Measurements from ENCODE around the gene ZBTB17. TPM values are rescaled to one million over a fixed set of nuclear protein-coding genes. Genes with fewer than 3 reads are reported as not detected.

The ZBTB17 gene
- total and polyA plus RNA-seq, 5 donors from 2014 or later: 13.5 to 93.0 (median 18.1) TPM

- ATAC-seq (ENCODE audit: low read depth in 2 of 2) (no peak), DNase-seq (no peak)
- Mint-ChIP-seq H3K27me3 (no peaks in the 10 kb centered on the region), H3K27ac (peak overlapping the region in 2 of 3 donors; percentile 20 to 75), H3K4me1 (peaks cover 0 to 5% (median 2%) of the 10 kb centered on the region in 4 donors), H3K9me3 (no peaks in the 10 kb centered on the region), H3K4me3 (no peak overlapping the region), H3K36me3 (peaks cover 20% of the 10 kb centered on the region)
- H3K36me3 ChIP-seq (ENCODE audit: control insufficient read depth, insufficient read depth, low read length): peaks cover 83% of the 10 kb centered on the region
- H3K27me3 ChIP-seq (ENCODE audit: control insufficient read depth, insufficient read depth, low read length): no peaks in the 10 kb centered on the region
- no peak overlapping the region for H3K27ac ChIP-seq (ENCODE audit: insufficient read depth, low read length, poor library complexity, severe bottlenecking)
- H3K4me3 ChIP-seq (ENCODE audit: low read depth, low read length): no peak overlapping the region
- no peaks in the 10 kb centered on the region for H3K9me3 ChIP-seq (ENCODE audit: control insufficient read depth in 2 of 2, low read length in 2 of 2)
- H3K4me1 ChIP-seq (ENCODE audit: control insufficient read depth, insufficient read depth, low read length, poor library complexity, severe bottlenecking): no peaks in the 10 kb centered on the region
These were observed 33.8 kb downstream of the ZBTB17 start for GRCh38 chr1:15941899-15942660.

DNA sequence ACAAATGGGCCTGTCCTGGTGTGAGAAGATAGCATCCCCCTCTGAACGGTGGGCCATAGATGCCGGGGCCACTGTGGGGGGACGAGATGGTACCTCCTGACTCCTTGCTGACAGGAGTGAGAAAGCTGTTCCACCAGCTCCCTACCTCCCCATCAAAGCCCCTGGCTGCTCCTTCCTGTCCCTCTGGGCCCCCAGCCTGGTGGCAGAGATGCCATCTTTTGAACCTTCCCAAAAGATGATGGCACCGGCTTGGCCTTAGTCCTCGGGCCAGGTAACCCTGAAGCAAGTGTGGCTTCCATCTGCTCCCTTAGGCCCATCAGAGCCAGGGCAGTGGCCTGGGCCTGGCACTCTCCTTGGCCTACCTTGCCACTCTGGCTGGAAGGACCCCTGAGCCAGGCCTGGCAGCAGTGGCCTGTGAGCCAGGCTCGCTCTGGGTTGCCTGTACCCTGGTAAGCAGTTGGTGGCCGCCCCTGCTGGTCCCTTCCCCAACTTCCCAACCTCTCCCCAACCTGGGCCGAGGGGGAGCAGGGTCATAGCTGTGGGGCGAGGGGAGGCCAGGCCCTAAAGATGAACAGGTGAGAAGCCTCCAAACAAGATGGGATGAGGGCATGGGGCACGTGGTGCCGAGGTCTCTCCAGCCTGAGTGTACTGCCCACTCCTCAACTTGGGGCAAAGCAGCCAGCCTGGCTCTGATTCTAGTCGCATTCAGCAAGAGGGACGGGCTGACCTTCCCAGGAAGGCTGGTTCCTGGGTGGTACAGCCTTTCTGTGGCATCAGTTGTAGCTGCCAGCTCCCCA lies 34.7 kb downstream of the ZBTB17 start:
- H3K36me3 Mint-ChIP-seq: peaks cover 23% of the 10 kb centered on the region
- ATAC-seq (ENCODE audit: low read depth in 2 of 2): no peak
- Histone ChIP-seq H3K4me1 (ENCODE audit: control insufficient read depth, insufficient read depth, low read length, poor library complexity, severe bottlenecking) (no peaks in the 10 kb centered on the region), H3K27me3 (ENCODE audit: control insufficient read depth, insufficient read depth, low read length) (no peaks in the 10 kb centered on the region), H3K9me3 (ENCODE audit: control insufficient read depth in 2 of 2, low read length in 2 of 2) (no peaks in the 10 kb centered on the region), H3K4me3 (ENCODE audit: low read depth, low read length) (no peak overlapping the region), H3K27ac (ENCODE audit: insufficient read depth, low read length, poor library complexity, severe bottlenecking) (no peak overlapping the region), H3K36me3 (ENCODE audit: control insufficient read depth, insufficient read depth, low read length) (peaks cover 83% of the 10 kb centered on the region)
- DNase-seq: no peak
- no peaks in the 10 kb centered on the region for H3K9me3 Mint-ChIP-seq
- H3K4me3 Mint-ChIP-seq: no peak overlapping the region
- H3K27ac Mint-ChIP-seq: peak overlapping the region in 1 of 3 donors; percentile 74
- no peaks in the 10 kb centered on the region for H3K27me3 Mint-ChIP-seq
- H3K4me1 Mint-ChIP-seq: peaks cover 0 to 5% (median under 1%) of the 10 kb centered on the region in 4 donors

DNA sequence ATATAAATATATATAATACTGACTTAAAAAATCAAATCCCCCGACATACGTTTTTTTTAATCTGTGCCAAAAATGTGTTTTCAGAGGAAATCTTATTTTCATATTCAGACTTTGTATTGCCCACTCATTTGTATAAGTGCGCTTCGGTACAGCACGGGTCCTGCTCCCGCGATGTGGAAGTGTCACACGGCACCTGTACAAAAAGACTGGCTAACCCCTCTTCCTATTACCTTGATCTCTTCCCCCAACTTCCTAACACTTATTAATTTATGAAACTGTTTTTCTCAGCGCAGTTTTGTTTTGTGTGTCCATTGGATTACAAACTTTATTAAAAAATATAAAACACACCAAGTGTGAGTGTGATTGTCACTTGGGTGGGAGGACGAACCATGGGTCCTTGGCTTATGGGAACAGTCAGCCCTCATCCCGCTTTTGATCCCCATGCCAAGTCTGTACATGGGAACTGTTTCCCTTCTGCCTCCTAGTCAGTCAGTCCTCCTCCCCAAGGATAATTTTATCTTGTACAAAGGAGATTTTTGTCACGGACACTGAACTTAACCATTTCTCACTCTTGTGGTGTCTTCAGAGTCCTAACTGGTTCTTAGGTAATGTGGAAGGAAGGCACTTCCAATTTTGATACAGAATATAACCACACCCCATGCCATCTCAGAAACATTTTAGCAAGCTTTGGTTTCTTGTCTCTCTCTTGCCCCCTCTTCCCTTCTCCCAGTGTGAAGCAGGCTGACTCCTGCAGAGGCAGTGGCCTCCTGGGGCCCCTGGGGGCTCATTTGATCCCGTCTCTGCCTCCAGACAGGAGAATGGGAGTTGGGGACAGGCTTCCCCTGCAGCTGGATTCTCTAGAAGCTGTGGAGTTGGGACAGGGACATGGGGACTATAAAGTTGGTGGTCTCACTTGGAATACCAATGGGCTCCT lies 35.5 kb downstream of the ZBTB17 start:
- H3K36me3 ChIP-seq (ENCODE audit: control insufficient read depth, insufficient read depth, low read length): peaks cover 78% of the 10 kb centered on the region
- H3K9me3 ChIP-seq (ENCODE audit: control insufficient read depth in 2 of 2, low read length in 2 of 2): no peaks in the 10 kb centered on the region
- Mint-ChIP-seq H3K27me3 (no peaks in the 10 kb centered on the region), H3K4me3 (no peak overlapping the region), H3K36me3 (peaks cover 25% of the 10 kb centered on the region), H3K27ac (peak overlapping the region in 1 of 3 donors; percentile 59), H3K4me1 (peaks cover 0 to 5% (median 0%) of the 10 kb centered on the region in 4 donors), H3K9me3 (no peaks in the 10 kb centered on the region)
- H3K27me3 ChIP-seq (ENCODE audit: control insufficient read depth, insufficient read depth, low read length): no peaks in the 10 kb centered on the region
- ATAC-seq (ENCODE audit: low read depth in 2 of 2) (no peak), DNase-seq (no peak)
- H3K27ac ChIP-seq (ENCODE audit: insufficient read depth, low read length, poor library complexity, severe bottlenecking): no peak overlapping the region
- H3K4me3 ChIP-seq (ENCODE audit: low read depth, low read length): no peak overlapping the region
- no peaks in the 10 kb centered on the region for H3K4me1 ChIP-seq (ENCODE audit: control insufficient read depth, insufficient read depth, low read length, poor library complexity, severe bottlenecking)

DNA sequence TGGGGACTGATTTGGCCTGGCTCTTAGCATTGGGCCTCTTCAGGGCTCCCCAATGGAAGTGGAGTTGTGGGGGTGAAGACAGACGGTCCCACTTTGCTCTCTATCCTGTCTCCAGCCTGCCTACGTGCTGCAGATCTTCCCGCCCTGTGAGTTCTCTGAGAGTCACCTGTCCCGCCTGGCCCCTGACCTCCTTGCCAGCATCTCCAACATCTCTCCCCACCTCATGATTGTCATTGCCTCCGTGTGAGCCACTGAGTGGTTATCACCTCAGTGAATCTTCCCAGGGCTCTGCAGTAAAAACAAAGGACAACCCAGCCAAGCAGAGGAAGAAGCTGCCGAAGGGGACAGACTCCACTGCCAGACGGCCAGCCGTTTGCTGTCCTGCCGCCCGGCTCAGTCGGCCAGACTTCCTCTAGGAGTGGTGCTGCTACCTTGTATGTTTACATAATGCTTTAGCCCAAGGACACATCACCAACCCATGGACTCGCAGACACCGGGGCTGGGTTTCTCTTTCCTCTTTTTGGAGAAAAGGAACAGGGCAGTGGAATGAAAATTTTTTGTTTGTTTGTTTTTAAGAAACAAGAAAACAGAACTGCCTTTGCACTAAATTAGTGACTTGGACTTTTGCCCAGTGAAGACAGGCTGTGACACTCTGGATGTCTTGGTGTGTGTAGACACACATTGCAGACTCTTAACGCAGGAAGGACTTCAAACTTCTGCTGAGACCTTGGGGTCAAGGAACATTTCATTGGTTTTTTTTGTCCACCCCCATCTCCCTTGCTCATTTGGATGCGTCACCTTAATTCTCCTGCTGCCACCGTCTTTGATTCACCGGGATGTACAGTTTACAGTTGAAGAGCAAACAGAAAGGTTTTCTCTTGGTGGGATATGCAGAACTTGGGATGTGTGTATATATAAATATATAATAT lies 36.5 kb downstream of the ZBTB17 start:
- Mint-ChIP-seq H3K4me3 (no peak overlapping the region), H3K27me3 (no peaks in the 10 kb centered on the region), H3K27ac (peak overlapping the region in 2 of 3 donors; percentile 52 to 77), H3K9me3 (no peaks in the 10 kb centered on the region), H3K36me3 (peaks cover 34% of the 10 kb centered on the region), H3K4me1 (peaks cover 0 to 5% (median 0%) of the 10 kb centered on the region in 4 donors)
- DNase-seq (no peak), ATAC-seq (ENCODE audit: low read depth in 2 of 2) (no peak)
- Histone ChIP-seq H3K4me3 (ENCODE audit: low read depth, low read length) (no peak overlapping the region), H3K9me3 (ENCODE audit: control insufficient read depth in 2 of 2, low read length in 2 of 2) (no peaks in the 10 kb centered on the region), H3K27ac (ENCODE audit: insufficient read depth, low read length, poor library complexity, severe bottlenecking) (no peak overlapping the region), H3K36me3 (ENCODE audit: control insufficient read depth, insufficient read depth, low read length) (peaks cover 79% of the 10 kb centered on the region), H3K4me1 (ENCODE audit: control insufficient read depth, insufficient read depth, low read length, poor library complexity, severe bottlenecking) (no peaks in the 10 kb centered on the region), H3K27me3 (ENCODE audit: control insufficient read depth, insufficient read depth, low read length) (no peaks in the 10 kb centered on the region)

DNA sequence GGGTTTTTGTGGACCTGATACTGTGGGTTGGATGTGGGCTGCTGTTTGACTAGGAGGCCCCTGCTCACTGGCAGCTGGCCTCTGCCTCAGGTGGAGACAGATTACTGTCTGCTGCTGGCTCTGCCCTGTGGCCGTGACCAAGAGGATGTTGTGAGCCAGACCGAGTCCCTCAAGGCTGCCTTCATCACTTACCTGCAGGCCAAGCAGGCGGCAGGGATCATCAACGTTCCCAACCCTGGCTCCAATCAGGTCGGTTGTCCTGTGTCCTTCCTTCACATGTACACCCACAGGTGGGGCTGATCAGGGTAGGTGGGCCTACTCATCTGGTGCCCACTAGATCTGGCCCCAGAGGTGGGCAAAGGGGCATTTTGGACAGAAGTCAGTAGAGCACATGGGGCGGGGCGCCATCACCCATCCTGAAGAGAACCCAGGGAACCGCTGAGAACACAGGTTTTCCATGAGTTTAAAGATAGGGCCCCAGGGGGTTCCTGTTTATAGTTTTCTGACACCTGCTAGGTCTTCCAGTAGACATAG lies 37.2 kb downstream of the ZBTB17 start:
- H3K4me3 Mint-ChIP-seq: no peak overlapping the region
- Histone ChIP-seq H3K4me3 (ENCODE audit: low read depth, low read length) (no peak overlapping the region), H3K36me3 (ENCODE audit: control insufficient read depth, insufficient read depth, low read length) (peaks cover 83% of the 10 kb centered on the region), H3K27me3 (ENCODE audit: control insufficient read depth, insufficient read depth, low read length) (no peaks in the 10 kb centered on the region), H3K27ac (ENCODE audit: insufficient read depth, low read length, poor library complexity, severe bottlenecking) (no peak overlapping the region), H3K4me1 (ENCODE audit: control insufficient read depth, insufficient read depth, low read length, poor library complexity, severe bottlenecking) (no peaks in the 10 kb centered on the region), H3K9me3 (ENCODE audit: control insufficient read depth in 2 of 2, low read length in 2 of 2) (no peaks in the 10 kb centered on the region)
- ATAC-seq (ENCODE audit: low read depth in 2 of 2) (no peak), DNase-seq (no peak)
- H3K27ac Mint-ChIP-seq: peak overlapping the region in 2 of 3 donors; percentile 52 to 77
- peaks cover 37% of the 10 kb centered on the region for H3K36me3 Mint-ChIP-seq
- peaks cover 0 to 5% (median 0%) of the 10 kb centered on the region in 4 donors for H3K4me1 Mint-ChIP-seq
- no peaks in the 10 kb centered on the region for H3K9me3 Mint-ChIP-seq
- H3K27me3 Mint-ChIP-seq: no peaks in the 10 kb centered on the region

GRCh38 chr1:15937706-15938168 lies 38.2 kb downstream of the ZBTB17 start:
- DNase-seq (no peak), ATAC-seq (ENCODE audit: low read depth in 2 of 2) (no peak)
- H3K4me3 Mint-ChIP-seq: peak overlapping the region in 1 of 4 donors; percentile 46
- H3K36me3 ChIP-seq (ENCODE audit: control insufficient read depth, insufficient read depth, low read length): peaks cover 84% of the 10 kb centered on the region
- H3K4me1 Mint-ChIP-seq: peaks cover 0 to 5% (median 0%) of the 10 kb centered on the region in 4 donors
- H3K27me3 Mint-ChIP-seq: no peaks in the 10 kb centered on the region
- no peaks in the 10 kb centered on the region for H3K4me1 ChIP-seq (ENCODE audit: control insufficient read depth, insufficient read depth, low read length, poor library complexity, severe bottlenecking)
- no peak overlapping the region for H3K27ac ChIP-seq (ENCODE audit: insufficient read depth, low read length, poor library complexity, severe bottlenecking)
- H3K27me3 ChIP-seq (ENCODE audit: control insufficient read depth, insufficient read depth, low read length): no peaks in the 10 kb centered on the region
- H3K27ac Mint-ChIP-seq: peak overlapping the region; percentile 45 to 86 (median 81)
- peaks cover 44% of the 10 kb centered on the region for H3K36me3 Mint-ChIP-seq
- no peaks in the 10 kb centered on the region for H3K9me3 ChIP-seq (ENCODE audit: control insufficient read depth in 2 of 2, low read length in 2 of 2)
- H3K9me3 Mint-ChIP-seq: no peaks in the 10 kb centered on the region
- no peak overlapping the region for H3K4me3 ChIP-seq (ENCODE audit: low read depth, low read length)
